PC-3 (cell line): ENCODE data around the gene MRTFA. TPM values are rescaled to one million over a fixed set of nuclear protein-coding genes. Genes with fewer than 3 reads are reported as not detected.

ENCODE experiments used
- ATAC-seq: fragments of 200-7000 bp; cut with Tn5 transposase; 2 replicates; pipeline ENCODE4 v1.9.1; 2020; ENCODE audit warnings: mild to moderate bottlenecking, moderate library complexity
- BruUV-seq: library from RNA; stranded (reverse); fragments of 400-500 nt; replicated peaks from 2 replicates; lab custom pipeline; 2021; lab: Mats Ljungman, UMichigan
- CTCF ChIA-PET: fragments of 300-600 bp; sonication (Branson Sonifier 250); formaldehyde crosslinking; loops from one replicate; lab custom pipeline; 2022; ENCODE audit warnings: antibody characterized with exemption; lab: Charles Lee
- POLR2A ChIA-PET: fragments of 300-600 bp; sonication (Branson Sonifier 250); formaldehyde crosslinking; loops from one replicate; lab custom pipeline; 2022; ENCODE audit warnings: antibody characterized with exemption; ENCODE audit not compliant: unreplicated experiment; lab: Charles Lee
- DNase-seq: peaks from one replicate; pipeline ENCODE4 v3.0.0-alpha.2; 2015
- H2AFZ ChIP-seq: fragments of 300-600 bp; sonication (generic); 2 replicates; pipeline ENCODE4 v1.6.0; 2016; ENCODE audit warnings: antibody characterized with exemption, low read length
- H3F3A ChIP-seq: fragments of 300-600 bp; sonication (generic); one replicate; pipeline ENCODE4 v1.6.0; 2017; ENCODE audit warnings: antibody characterized with exemption, low read length, control low read depth, mild to moderate bottlenecking; ENCODE audit not compliant: unreplicated experiment
- H3K27ac ChIP-seq: fragments of 300-600 bp; sonication (generic); 2 replicates; pipeline ENCODE4 v1.5.1; 2016; ENCODE audit warnings: mild to moderate bottlenecking, low read length
- H3K27me3 ChIP-seq: fragments of 300-600 bp; sonication (generic); 2 replicates; pipeline ENCODE4 v1.6.1; 2016; ENCODE audit warnings: low read length, mixed read lengths
- H3K36me3 ChIP-seq: fragments of 300-600 bp; sonication (generic); 2 replicates; pipeline ENCODE4 v1.6.1; 2016; ENCODE audit warnings: low read depth, mixed run types, low read length, mixed read lengths
- H3K4me1 ChIP-seq: fragments of 300-600 bp; sonication (generic); 2 replicates; pipeline ENCODE4 v1.5.1; 2016; ENCODE audit warnings: low read length; ENCODE audit not compliant: insufficient read depth
- H3K4me2 ChIP-seq: fragments of 300-600 bp; sonication (generic); 2 replicates; pipeline ENCODE4 v1.6.0; 2016; ENCODE audit warnings: low read length
- H3K4me3 ChIP-seq: fragments of 300-600 bp; sonication (generic); 2 replicates; pipeline ENCODE4 v1.5.1; 2016; ENCODE audit warnings: mild to moderate bottlenecking, low read length, mixed read lengths
- H3K79me2 ChIP-seq: fragments of 300-600 bp; sonication (generic); 2 replicates; pipeline ENCODE4 v1.6.1; 2017; ENCODE audit warnings: low read length, mixed read lengths
- H3K9ac ChIP-seq: fragments of 300-600 bp; sonication (generic); 2 replicates; pipeline ENCODE4 v1.6.0; 2016; ENCODE audit warnings: mild to moderate bottlenecking, low read length
- H3K9me2 ChIP-seq: fragments of 300-600 bp; sonication (generic); replicated peaks from 2 replicates; pipeline ENCODE4 v1.6.1; 2016; ENCODE audit warnings: mixed run types, low read length, mixed read lengths
- H3K9me3 ChIP-seq: fragments of 300-600 bp; sonication (generic); 2 replicates; pipeline ENCODE4 v1.6.1; 2016; ENCODE audit warnings: low read length, mixed read lengths
- H4K20me1 ChIP-seq: fragments of 300-600 bp; sonication (generic); 2 replicates; pipeline ENCODE4 v1.6.1; 2016; ENCODE audit warnings: low read length, mixed read lengths
- CTCF ChIP-seq: fragments of 300-600 bp; sonication (generic); conservative IDR thresholded peaks from 2 replicates; pipeline ENCODE4 v1.5.1; 2017; ENCODE audit warnings: antibody characterized with exemption, low read depth, mild to moderate bottlenecking, low read length
- EZH2 ChIP-seq: fragments of 300-600 bp; sonication (generic); IDR thresholded peaks from one replicate; pipeline ENCODE4 v1.6.1; 2017; ENCODE audit warnings: antibody characterized with exemption, mild to moderate bottlenecking, low read length; ENCODE audit not compliant: unreplicated experiment
- EZH2phosphoT487 ChIP-seq: fragments of 300-600 bp; sonication (generic); IDR thresholded peaks from 2 replicates; pipeline ENCODE4 v1.6.1; 2018; ENCODE audit warnings: mild to moderate bottlenecking, antibody characterized with exemption, low read length, borderline replicate concordance
- intact Hi-C: fragments of 100-400 bp; cut with micrococcal nuclease; formaldehyde crosslinking; loops from 2 replicates; pipeline ENCODE4 v1.9.0; 2023
- total RNA-seq: library from RNA; depleted of rRNA; stranded (reverse); fragments of >200 nt; gene quantifications from 2 replicates; pipeline ENCODE4 v1.2.3, GENCODE V29; 2014

The MRTFA gene
- total RNA-seq, 1 experiment from 2014 or later = 32.6 TPM

- Histone ChIP-seq H3K4me3 (no peak overlapping the region), H3K9me3 (no peaks in the 10 kb centered on the region), H3K4me1 (no peaks in the 10 kb centered on the region), H3K79me2 (no peaks in the 10 kb centered on the region), H3F3A (no peaks in the 10 kb centered on the region), H4K20me1 (no peaks in the 10 kb centered on the region), H3K9me2 (no peaks in the 10 kb centered on the region), H3K9ac (no peak overlapping the region), H2AFZ (no peak overlapping the region), H3K36me3 (no peaks in the 10 kb centered on the region; the same call in 1 of the 2 replicates), H3K27me3 (no peaks in the 10 kb centered on the region), H3K27ac (no peak overlapping the region), H3K4me2 (no peak overlapping the region)
- intact Hi-C loops = no loop called here
- CTCF ChIA-PET = interaction anchor here (0.6 kb wide), 1 partner anchor 217 kb away, joined by 17 read pairs; no protein-coding TSS in a partner anchor
- BruUV-seq = no TSS peak
- ATAC-seq (no peak), DNase-seq (no peak)
- POLR2A ChIA-PET = no interaction called here
- TF ChIP-seq CTCF (no peak), EZH2 (no peak), EZH2phosphoT487 (no peak)
Measured at GRCh38 chr22:40423310-40423688, 213.2 kb downstream of the MRTFA start.

- no peaks in the 10 kb centered on the region for H3K9me2 ChIP-seq
- no peaks in the 10 kb centered on the region for H4K20me1 ChIP-seq
- TF ChIP-seq EZH2phosphoT487 (no peak), EZH2 (no peak), CTCF (no peak)
- no peaks in the 10 kb centered on the region; the same call in 1 of the 2 replicates for H3K36me3 ChIP-seq
- no peak overlapping the region for H3K4me2 ChIP-seq
- H3K4me1 ChIP-seq = no peaks in the 10 kb centered on the region
- H3F3A ChIP-seq = no peaks in the 10 kb centered on the region
- H3K27me3 ChIP-seq = no peaks in the 10 kb centered on the region
- H3K9ac ChIP-seq = no peak overlapping the region
- no peaks in the 10 kb centered on the region for H3K79me2 ChIP-seq
- ChIA-PET POLR2A (no interaction called here), CTCF (no interaction called here)
- no peaks in the 10 kb centered on the region for H3K9me3 ChIP-seq
- no peak for ATAC-seq
- H3K4me3 ChIP-seq = no peak overlapping the region
- no peak overlapping the region for H3K27ac ChIP-seq
- intact Hi-C loops = no loop called here
- DNase-seq = no peak
- BruUV-seq = no TSS peak
- H2AFZ ChIP-seq = no peak overlapping the region
Measured at GRCh38 chr22:40422558-40423309, 213.8 kb downstream of the MRTFA start.

GRCh38 chr22:40421941-40422340 is 214.6 kb downstream of the MRTFA start:
- Histone ChIP-seq H3K9me2 (no peaks in the 10 kb centered on the region), H2AFZ (no peak overlapping the region), H3K4me3 (no peak overlapping the region), H3K4me2 (no peak overlapping the region), H3K4me1 (no peaks in the 10 kb centered on the region), H3K36me3 (no peaks in the 10 kb centered on the region; the same call in 1 of the 2 replicates), H3K9ac (no peak overlapping the region), H3K79me2 (no peaks in the 10 kb centered on the region), H3K27me3 (no peaks in the 10 kb centered on the region), H4K20me1 (no peaks in the 10 kb centered on the region), H3F3A (no peaks in the 10 kb centered on the region), H3K9me3 (no peaks in the 10 kb centered on the region), H3K27ac (no peak overlapping the region)
- TF ChIP-seq EZH2 = no peak
- TF ChIP-seq CTCF = no peak
- no peak for TF ChIP-seq EZH2phosphoT487
- no TSS peak for BruUV-seq
- ChIA-PET POLR2A (no interaction called here), CTCF (no interaction called here)
- intact Hi-C loops = no loop called here
- DNase-seq (no peak), ATAC-seq (no peak)
